Measurements from ENCODE around the gene CDKN2D.

CDKN2D gene

GRCh38 chr19:10519421-10519820 is 49.4 kb downstream of the CDKN2D start:
- TF ChIP-seq, protein P1, sequence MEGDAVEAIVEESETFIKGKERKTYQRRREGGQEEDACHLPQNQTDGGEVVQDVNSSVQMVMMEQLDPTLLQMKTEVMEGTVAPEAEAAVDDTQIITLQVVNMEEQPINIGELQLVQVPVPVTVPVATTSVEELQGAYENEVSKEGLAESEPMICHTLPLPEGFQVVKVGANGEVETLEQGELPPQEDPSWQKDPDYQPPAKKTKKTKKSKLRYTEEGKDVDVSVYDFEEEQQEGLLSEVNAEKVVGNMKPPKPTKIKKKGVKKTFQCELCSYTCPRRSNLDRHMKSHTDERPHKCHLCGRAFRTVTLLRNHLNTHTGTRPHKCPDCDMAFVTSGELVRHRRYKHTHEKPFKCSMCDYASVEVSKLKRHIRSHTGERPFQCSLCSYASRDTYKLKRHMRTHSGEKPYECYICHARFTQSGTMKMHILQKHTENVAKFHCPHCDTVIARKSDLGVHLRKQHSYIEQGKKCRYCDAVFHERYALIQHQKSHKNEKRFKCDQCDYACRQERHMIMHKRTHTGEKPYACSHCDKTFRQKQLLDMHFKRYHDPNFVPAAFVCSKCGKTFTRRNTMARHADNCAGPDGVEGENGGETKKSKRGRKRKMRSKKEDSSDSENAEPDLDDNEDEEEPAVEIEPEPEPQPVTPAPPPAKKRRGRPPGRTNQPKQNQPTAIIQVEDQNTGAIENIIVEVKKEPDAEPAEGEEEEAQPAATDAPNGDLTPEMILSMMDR (IDR thresholded peaks at IDR 0.05; ENCODE audit: low read length, missing control alignments): no peak
- H3K4me3 ChIP-seq (replicated peaks; ENCODE audit: low read depth, low read length): no peak overlapping the region
- DNase-seq (ENCODE audit: low read depth): no peak

- TF ChIP-seq, protein P1 (IDR thresholded peaks at IDR 0.05; ENCODE audit: low read length, missing control alignments): no peak
- H3K4me3 ChIP-seq (replicated peaks; ENCODE audit: low read depth, low read length): no peak overlapping the region
- no peak for DNase-seq (ENCODE audit: low read depth)
Observed at GRCh38 chr19:10518444-10519361, 50.1 kb downstream of the CDKN2D start.

DNA sequence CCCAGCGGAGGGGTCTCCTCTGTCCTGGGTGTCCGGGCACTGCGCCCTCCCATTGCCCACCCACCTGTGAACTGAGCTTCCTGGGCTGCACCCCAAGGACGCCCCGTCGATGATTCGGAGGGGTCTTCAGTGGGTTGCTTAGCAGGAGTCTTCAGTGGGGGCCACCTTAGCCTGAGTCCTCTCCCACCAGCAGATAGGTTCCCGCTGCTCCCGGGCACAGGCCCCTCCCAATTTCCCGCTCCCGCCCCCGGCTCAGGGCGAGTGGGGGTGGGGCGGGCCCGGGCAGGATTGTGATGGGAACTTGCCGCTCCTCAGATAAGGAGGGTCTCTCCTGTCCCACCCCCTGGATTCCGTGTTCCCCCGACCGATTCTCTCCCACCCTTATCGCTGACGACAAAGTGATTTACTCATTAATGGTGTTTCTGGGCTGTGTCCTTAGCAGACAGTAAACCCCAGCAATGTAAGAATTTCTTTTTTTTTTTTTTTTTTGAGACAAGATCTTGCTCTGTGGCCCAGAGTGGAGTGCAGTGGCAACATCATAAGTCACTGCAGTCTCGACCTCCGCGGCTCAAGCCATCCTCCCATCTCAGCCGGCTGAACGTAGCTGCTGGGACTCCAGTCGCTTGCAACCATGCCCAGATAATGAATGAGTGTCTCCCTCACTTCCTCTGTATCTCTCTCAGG is 50.9 kb downstream of the CDKN2D start:
- peak overlapping the region; percentile 38 for H3K4me3 ChIP-seq (replicated peaks; ENCODE audit: low read depth, low read length)
- peak; percentile 18 for DNase-seq (ENCODE audit: low read depth)

GRCh38 chr19:10517361-10517759 is 51.4 kb downstream of the CDKN2D start, which contains the start of gene S1PR5:
Gene S1PR5, minus strand, starts transcription at chr19:10517447. Its CDS starts 2,436 bp downstream, at chr19:10515011.
- no peak for DNase-seq (ENCODE audit: low read depth)
- peak within 1 kb of the TSS; percentile 38 for H3K4me3 ChIP-seq (replicated peaks; ENCODE audit: low read depth, low read length)
- TF ChIP-seq, protein P1 (IDR thresholded peaks at IDR 0.05; ENCODE audit: low read length, missing control alignments): no peak

More for the DNA sequence above, 50.9 kb downstream of the CDKN2D start:
- TF ChIP-seq, protein P1 (IDR thresholded peaks at IDR 0.05; ENCODE audit: low read length, missing control alignments): no peak

GRCh38 chr19:10516671-10517286 is 52.0 kb downstream of the CDKN2D start:
- peak overlapping the region; percentile 38 for H3K4me3 ChIP-seq (replicated peaks; ENCODE audit: low read depth, low read length)
- no peak for DNase-seq (ENCODE audit: low read depth)
- TF ChIP-seq, protein P1 (IDR thresholded peaks at IDR 0.05; ENCODE audit: low read length, missing control alignments): no peak

Data from fibroblast of pulmonary artery (primary cell).